GM18499 (cell line): Measurements from ENCODE around the gene GPER1.
"Not testable (repeated sequence)": the region's sequence is repeated elsewhere in the genome, so short reads cannot be mapped to it uniquely, and the experiment has no call there.

ENCODE experiments used
- ATAC-seq: cut with Tn5 transposase; IDR thresholded peaks from one replicate; pipeline ENCODE4 v1.9.1; 2021; ENCODE audit warnings: moderate number of reproducible peaks; ENCODE audit not compliant: insufficient read depth, unreplicated experiment

Gene GPER1

GRCh38 chr7:1114505-1114904 is 26.6 kb downstream of the GPER1 start:
- ATAC-seq: no peak

- ATAC-seq: not testable (repeated sequence)
Observed at GRCh38 chr7:1115171-1116045, 27.5 kb downstream of the GPER1 start.

GRCh38 chr7:1116383-1117008 is 28.6 kb downstream of the GPER1 start:
- ATAC-seq: not testable (repeated sequence)

GRCh38 chr7:1117321-1117928 is 29.5 kb downstream of the GPER1 start:
- ATAC-seq: no peak

GRCh38 chr7:1119201-1119600 is 31.3 kb downstream of the GPER1 start:
- ATAC-seq: no peak

- ATAC-seq: no peak
Observed at GRCh38 chr7:1120791-1121190, 32.9 kb downstream of the GPER1 start.

GRCh38 chr7:1121476-1121875 is 33.6 kb downstream of the GPER1 start:
- no peak for ATAC-seq

- no peak for ATAC-seq
Observed at GRCh38 chr7:1121886-1122831, 34.2 kb downstream of the GPER1 start.

GRCh38 chr7:1122832-1123501 is 35.1 kb downstream of the GPER1 start:
- ATAC-seq: no peak

- no peak for ATAC-seq
Observed at GRCh38 chr7:1123715-1124114, 35.8 kb downstream of the GPER1 start.

GRCh38 chr7:1124164-1124563 is 36.3 kb downstream of the GPER1 start:
- ATAC-seq: no peak

GRCh38 chr7:1124816-1125602 is 37.1 kb downstream of the GPER1 start:
- ATAC-seq: no peak

- ATAC-seq: no peak
Observed at GRCh38 chr7:1125603-1125969, 37.7 kb downstream of the GPER1 start.

- ATAC-seq: no peak
Observed at GRCh38 chr7:1127001-1127400, 39.1 kb downstream of the GPER1 start.

GRCh38 chr7:1129431-1129830 is 41.5 kb downstream of the GPER1 start:
- ATAC-seq: no peak

- ATAC-seq: no peak
Observed at GRCh38 chr7:1130021-1130990, 42.4 kb downstream of the GPER1 start.

- no peak for ATAC-seq
Observed at GRCh38 chr7:1131471-1132265, 43.8 kb downstream of the GPER1 start.
